BJ (cell line): ENCODE results near the gene PSD4. TPM values are rescaled to one million over a fixed set of nuclear protein-coding genes. Genes with fewer than 3 reads are reported as not detected.

ENCODE experiments used
- CTCF ChIA-PET: fragments of 350-600 bp; formaldehyde crosslinking; extraction: SDS; loops from one replicate; lab custom pipeline; 2021; ENCODE audit warnings: antibody characterized with exemption, inconsistent platforms; lab: Yijun Ruan, JAX
- POLR2A ChIA-PET: fragments of 300-600 bp; sonication (Branson Sonifier 250); formaldehyde crosslinking; extraction: SDS; loops from one replicate; lab custom pipeline; 2021; ENCODE audit warnings: antibody characterized with exemption; lab: Charles Lee
- DNase-seq: peaks from one replicate; pipeline ENCODE4 v3.0.0-alpha.2; 2011; ENCODE audit warnings: low read depth
- H3K27me3 ChIP-seq: 2 replicates; pipeline ENCODE4 v1.6.0; 2011; ENCODE audit warnings: low read length; ENCODE audit not compliant: control insufficient read depth, insufficient read depth
- H3K36me3 ChIP-seq: 2 replicates; pipeline ENCODE4 v1.5.1; 2011; ENCODE audit warnings: low read length; ENCODE audit not compliant: control insufficient read depth, insufficient read depth
- H3K4me3 ChIP-seq: 2 replicates; pipeline ENCODE4 v1.5.1; 2011; ENCODE audit warnings: low read depth, mild to moderate bottlenecking, control low read depth, low read length
- polyA plus RNA-seq: library from polyadenylated mRNA; depleted of rRNA; stranded (reverse); fragments of >200 nt; gene quantifications from 2 replicates; pipeline ENCODE4 v1.2.3, GENCODE V29; 2011
- TF ChIP-seq, protein P1 (sequence below): IDR thresholded peaks from 2 replicates; pipeline ENCODE4 v1.5.1; 2011; ENCODE audit warnings: low read depth, mild to moderate bottlenecking, control low read depth, inconsistent platforms, low read length, moderate library complexity; ENCODE audit not compliant: insufficient read depth

PSD4 gene
- polyA plus RNA-seq, 1 experiment = 1.9 TPM

DNA sequence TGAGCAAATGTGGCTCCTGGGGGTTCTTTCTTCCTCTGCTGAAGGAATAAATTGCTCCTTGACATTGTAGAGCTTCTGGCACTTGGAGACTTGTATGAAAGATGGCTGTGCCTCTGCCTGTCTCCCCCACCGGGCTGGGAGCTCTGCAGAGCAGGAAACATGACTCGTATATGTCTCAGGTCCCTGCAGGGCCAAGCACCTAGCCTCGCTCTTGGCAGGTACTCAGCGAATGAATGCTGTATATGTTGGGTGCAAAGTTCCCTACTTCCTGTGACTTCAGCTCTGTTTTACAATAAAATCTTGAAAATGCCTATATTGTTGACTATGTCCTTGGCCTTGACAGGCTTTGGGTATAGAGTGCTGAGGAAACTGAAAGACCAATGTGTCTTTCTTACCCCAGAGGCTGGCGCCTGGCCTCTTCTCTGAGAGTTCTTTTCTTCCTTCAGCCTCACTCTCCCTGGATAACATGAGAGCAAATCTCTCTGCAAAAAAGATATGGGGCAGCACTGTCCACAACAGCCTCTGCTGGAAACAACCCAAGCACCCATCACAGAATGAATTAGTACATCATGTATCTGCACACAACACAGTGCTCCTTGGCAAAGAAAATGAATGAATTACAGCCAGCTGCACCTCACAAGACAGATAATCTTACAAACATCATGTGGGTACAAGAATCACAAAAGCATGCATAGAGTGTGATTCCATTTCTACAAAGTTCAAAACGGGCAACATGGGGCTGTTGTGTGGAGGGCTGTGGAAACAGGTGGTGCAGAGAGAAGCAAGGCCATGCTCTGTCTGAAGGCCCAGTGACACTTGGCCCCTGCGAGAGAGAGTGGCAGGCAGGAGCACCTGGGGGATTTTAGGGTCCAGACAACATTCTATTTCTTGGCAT lies 39.8 kb upstream of the PSD4 start:
- ChIA-PET CTCF (interaction anchor here (0.9 to 12.2 kb wide), 8 partner anchors 12 to 256 kb away, joined by 3 to 213 read pairs (median 15); no protein-coding TSS in a partner anchor), POLR2A (no interaction called here)
- TF ChIP-seq, protein P1, sequence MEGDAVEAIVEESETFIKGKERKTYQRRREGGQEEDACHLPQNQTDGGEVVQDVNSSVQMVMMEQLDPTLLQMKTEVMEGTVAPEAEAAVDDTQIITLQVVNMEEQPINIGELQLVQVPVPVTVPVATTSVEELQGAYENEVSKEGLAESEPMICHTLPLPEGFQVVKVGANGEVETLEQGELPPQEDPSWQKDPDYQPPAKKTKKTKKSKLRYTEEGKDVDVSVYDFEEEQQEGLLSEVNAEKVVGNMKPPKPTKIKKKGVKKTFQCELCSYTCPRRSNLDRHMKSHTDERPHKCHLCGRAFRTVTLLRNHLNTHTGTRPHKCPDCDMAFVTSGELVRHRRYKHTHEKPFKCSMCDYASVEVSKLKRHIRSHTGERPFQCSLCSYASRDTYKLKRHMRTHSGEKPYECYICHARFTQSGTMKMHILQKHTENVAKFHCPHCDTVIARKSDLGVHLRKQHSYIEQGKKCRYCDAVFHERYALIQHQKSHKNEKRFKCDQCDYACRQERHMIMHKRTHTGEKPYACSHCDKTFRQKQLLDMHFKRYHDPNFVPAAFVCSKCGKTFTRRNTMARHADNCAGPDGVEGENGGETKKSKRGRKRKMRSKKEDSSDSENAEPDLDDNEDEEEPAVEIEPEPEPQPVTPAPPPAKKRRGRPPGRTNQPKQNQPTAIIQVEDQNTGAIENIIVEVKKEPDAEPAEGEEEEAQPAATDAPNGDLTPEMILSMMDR = no peak
- Histone ChIP-seq H3K36me3 (no peaks in the 10 kb centered on the region), H3K4me3 (no peak overlapping the region), H3K27me3 (no peaks in the 10 kb centered on the region)
- no peak for DNase-seq

DNA sequence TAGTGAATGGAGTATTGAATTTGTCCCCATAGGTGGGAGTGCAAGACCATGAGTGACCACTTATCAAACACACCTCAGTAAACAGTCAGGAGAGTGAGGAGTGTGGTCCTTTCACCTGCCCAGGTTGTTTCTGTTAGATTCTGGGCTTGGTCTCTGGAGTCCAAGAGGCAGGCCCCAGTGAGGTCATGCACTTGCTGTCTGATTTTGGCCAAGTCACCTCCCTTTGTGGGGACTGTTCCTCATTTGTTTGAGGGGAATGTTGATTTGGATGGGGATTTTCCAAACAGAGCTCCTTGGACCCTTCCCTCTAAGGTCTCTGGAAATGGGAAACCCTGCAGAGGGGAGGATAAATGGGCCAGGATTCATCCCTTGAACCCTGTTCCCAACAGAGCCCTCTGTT lies 39.1 kb upstream of the PSD4 start:
- Histone ChIP-seq H3K36me3 (no peaks in the 10 kb centered on the region), H3K27me3 (no peaks in the 10 kb centered on the region), H3K4me3 (no peak overlapping the region)
- POLR2A ChIA-PET = no interaction called here
- TF ChIP-seq, protein P1 = no peak
- no peak for DNase-seq
- CTCF ChIA-PET = interaction anchor here (0.6 to 12.2 kb wide), 6 partner anchors 17 to 255 kb away, joined by 3 to 213 read pairs (median 33); no protein-coding TSS in a partner anchor

DNA sequence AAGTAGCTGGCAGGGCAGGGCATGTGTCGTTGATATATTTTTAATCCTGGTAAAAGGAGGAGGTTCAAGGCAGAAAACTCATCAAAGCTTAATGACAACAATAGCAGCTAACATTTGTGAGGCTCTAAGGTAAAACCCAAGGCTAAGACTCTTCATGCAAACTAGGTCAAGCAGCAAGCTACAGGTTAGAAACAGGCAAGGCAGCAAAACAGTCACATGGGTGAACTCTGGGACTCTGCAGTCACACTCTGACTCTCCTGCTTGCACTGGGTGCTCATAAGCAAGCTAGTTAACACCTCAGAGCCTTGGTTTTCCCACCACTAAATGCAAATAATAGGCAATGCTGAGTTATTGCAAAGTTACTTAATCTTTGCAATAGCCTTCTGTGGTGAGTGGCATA lies 38.5 kb upstream of the PSD4 start:
- no peak for DNase-seq
- Histone ChIP-seq H3K36me3 (no peaks in the 10 kb centered on the region), H3K27me3 (no peaks in the 10 kb centered on the region), H3K4me3 (no peak overlapping the region)
- ChIA-PET POLR2A (no interaction called here), CTCF (interaction anchor here (0.6 to 12.2 kb wide), 6 partner anchors 17 to 254 kb away, joined by 3 to 213 read pairs (median 33); no protein-coding TSS in a partner anchor)
- TF ChIP-seq, protein P1 = no peak

DNA sequence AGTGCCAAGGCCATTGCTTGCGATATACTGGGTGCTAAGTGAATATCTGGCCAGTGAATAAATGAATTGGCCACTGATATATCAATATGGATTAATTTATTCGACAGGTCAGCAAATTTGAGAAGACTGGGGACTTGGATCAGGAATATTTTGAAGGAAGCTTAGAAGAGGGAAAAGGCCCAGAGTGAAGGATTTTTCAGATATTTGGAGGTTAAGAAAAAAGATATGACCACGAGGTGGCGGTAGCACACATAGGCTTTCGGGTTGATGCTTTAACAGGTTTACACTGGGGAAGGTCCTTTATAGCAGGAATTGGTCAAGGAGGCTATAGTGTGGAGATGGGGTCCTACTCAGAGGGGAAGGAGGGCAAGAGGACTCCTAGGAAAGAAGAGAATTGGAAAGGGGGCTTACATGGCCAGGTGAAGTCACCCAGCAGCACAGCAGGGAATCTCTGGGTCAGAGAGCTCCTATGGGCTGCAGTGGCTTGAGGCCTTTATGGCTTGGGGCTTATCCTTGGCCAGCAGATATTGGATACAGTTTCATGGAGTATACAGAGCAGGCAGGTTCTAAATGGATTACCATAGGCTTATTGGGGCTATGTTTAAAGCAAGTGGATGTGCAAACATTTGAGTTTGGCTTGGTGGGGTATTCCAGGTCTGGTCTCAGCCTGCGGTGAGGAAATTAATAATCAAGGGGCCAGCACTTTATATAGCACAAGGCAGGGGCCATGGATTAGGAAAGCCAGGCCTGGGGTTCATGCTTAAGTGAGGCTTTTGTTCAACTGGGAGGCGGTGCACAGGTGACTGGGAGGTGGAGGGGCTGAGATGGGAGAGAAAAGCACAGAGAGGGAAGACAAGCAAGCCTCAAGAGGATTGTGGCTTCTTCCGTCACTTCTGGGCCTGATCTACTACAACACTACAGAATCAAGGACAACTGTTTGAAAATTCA lies 36.7 kb upstream of the PSD4 start:
- TF ChIP-seq, protein P1 = peak; percentile 68
- no peaks in the 10 kb centered on the region for H3K27me3 ChIP-seq
- H3K36me3 ChIP-seq = no peaks in the 10 kb centered on the region
- ChIA-PET POLR2A (no interaction called here), CTCF (interaction anchor here (0.7 to 12.2 kb wide), 35 partner anchors 8 to 263 kb away, joined by 3 to 213 read pairs (median 6); partner anchors contain the start of gene IL1RN)
- H3K4me3 ChIP-seq = no peak overlapping the region
- DNase-seq = no peak
